Adrenal gland (tissue), 12 donors: ENCODE data around the gene ZBTB8B. TPM values are rescaled to one million over a fixed set of nuclear protein-coding genes. Genes with fewer than 3 reads are reported as not detected.
"Not testable (repeated sequence)": the region's sequence is repeated elsewhere in the genome, so short reads cannot be mapped to it uniquely, and the experiment has no call there.

Source experiments
- DNase-seq, 7 donors: peaks; one replicate each; pipeline ENCODE4 v3.0.0-alpha.2; 2019 to 2020
- H3K27ac ChIP-seq, 5 donors: fragments of 200-600 bp; sonication (generic) in 4 of 5; 1 replicate in 3 of 5; 2 replicates in 2 of 5; pipeline versions ENCODE4 v1.5.1 to v1.8.0; 2016 to 2020; ENCODE audit warnings: mild to moderate bottlenecking in 1 of 5
- H3K27me3 ChIP-seq: fragments of 200-600 bp; 2 replicates; pipeline ENCODE4 v1.8.0; 2021
- H3K36me3 ChIP-seq, 2 donors: fragments of 200-600 bp; replicated peaks in 1 of 2; 1 replicate in 1 of 2; 2 replicates in 1 of 2; pipeline versions ENCODE4 v1.5.1 to v1.8.0; 2018 to 2022
- H3K4me1 ChIP-seq, 2 donors: fragments of 200-600 bp; replicated peaks in 1 of 2; 1 replicate in 1 of 2; 2 replicates in 1 of 2; pipeline versions ENCODE4 v1.5.1 to v1.8.0; 2018 to 2021
- H3K4me3 ChIP-seq, 4 donors: fragments of 200-600 bp; sonication (generic) in 3 of 4; one replicate each; pipeline ENCODE4 v1.5.1; 2016 to 2018
- H3K9me3 ChIP-seq, 3 donors: fragments of 200-600 bp; sonication (generic) in 1 of 3; replicated peaks in 1 of 3; 1 replicate in 2 of 3; 2 replicates in 1 of 3; pipeline versions ENCODE4 v1.5.1 to v1.8.0; 2016 to 2021
- CTCF ChIP-seq, 6 experiments: fragments of 450-650 bp in 4 of 6; fragments of 200-600 bp in 2 of 6; sonication (generic) in 1 of 6; IDR thresholded peaks; 1 replicate in 5 of 6; 2 replicates in 1 of 6; pipeline versions ENCODE4 v1.5.1 to v1.8.0; 2016 to 2021; ENCODE audit warnings: antibody characterized with exemption in 6 of 6, mild to moderate bottlenecking in 2 of 6, moderate library complexity in 1 of 6
- POLR2A ChIP-seq, 2 donors: fragments of 450-650 bp; IDR thresholded peaks; one replicate each; pipeline ENCODE4 v1.6.1; 2017; ENCODE audit warnings: antibody characterized with exemption in 2 of 2, mild to moderate bottlenecking in 2 of 2, moderate library complexity in 1 of 2
- WGBS, 4 donors: extraction: QIAGEN DNeasy Blood & Tissue Kit in 2 of 4; methylation state at CpG; one replicate each; pipeline versions ENCODE4 v1.1.5 to v1.1.7; 2013 to 2017; 5-methylcytosine and 5-hydroxymethylcytosine counted together
- intact Hi-C, 2 donors: fragments of 100-400 bp; cut with DNase I; formaldehyde crosslinking; loops; one replicate each; pipeline versions ENCODE4 v1.14.1 to v1.15.0; 2022 to 2023
- polyA plus RNA-seq, 3 donors: library from polyadenylated mRNA; stranded (reverse); fragments of 200-250 nt in 2 of 3; fragments of 350-450 nt in 1 of 3; fragmentation: Illumina TruSeq in 1 of 3; extraction: RNeasy Lipid Tissue Mini Kit (QIAGEN cat#74804) in 1 of 3; gene quantifications; one replicate each; pipeline ENCODE4 v1.2.3, GENCODE V29; 2013 to 2014
- total RNA-seq, 9 donors: library from RNA; depleted of rRNA in 4 of 9; stranded (reverse); fragments of >200 nt in 4 of 9; fragments of 120-200 nt in 1 of 9; fragmentation: NEBNext Ultra II Directional in 1 of 9; extraction: Animal tissue kit (Norgen Biotek cat#: 25700) in 1 of 9; gene quantifications; one replicate each; pipeline versions ENCODE4 v1.1.0 to v1.2.4, GENCODE V29; 2013 to 2023
- donor health status: healthy with polysubstance abuse.
- donor health status: Bipolar disorder and iron deficiency.
- donor health status: DM: yes; HTN: yes; CAD: no.
- donor health status: DM: no; HTN: no; CAD: no.
- donor health status: DM: no; HTN: no; CAD: no.
- donor health status: DM: yes; HTN: yes; CAD: no.

ZBTB8B gene
- total and polyA plus RNA-seq, 12 donors = under 0.01 to 0.89 (median 0.09) TPM; not detected in 2

DNA sequence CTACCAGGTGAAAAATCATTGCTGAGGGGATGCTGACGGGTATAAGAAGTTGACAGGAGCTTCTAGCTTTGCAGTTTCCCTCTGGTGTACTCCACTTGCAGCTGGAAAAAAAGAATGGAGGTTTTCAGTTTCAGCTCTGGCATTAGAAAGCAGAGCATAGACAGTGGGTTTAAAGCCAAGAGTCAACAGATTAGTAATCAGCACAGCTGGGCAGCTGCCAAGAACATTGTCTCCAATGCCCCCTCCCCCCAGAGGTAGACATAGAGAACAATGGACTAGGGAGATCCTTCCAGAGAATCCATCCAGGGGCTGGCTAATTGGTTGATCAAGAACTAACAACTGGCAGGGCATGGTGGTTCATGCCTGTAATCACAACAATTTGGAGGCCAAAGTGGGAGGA lies 10.1 kb upstream of the ZBTB8B start:
- no peaks in the 10 kb centered on the region for H3K36me3 ChIP-seq
- H3K9me3 ChIP-seq = no peaks in the 10 kb centered on the region
- no peak for TF ChIP-seq CTCF (IDR thresholded peaks at IDR 0.05)
- TF ChIP-seq POLR2A (IDR thresholded peaks at IDR 0.05) = no peak
- H3K4me3 ChIP-seq = no peak overlapping the region
- H3K27me3 ChIP-seq = no peaks in the 10 kb centered on the region
- intact Hi-C loops = no loop called here
- 23 to 45% (median 25%) methylated on average over 1 of the region's 1 CpG for WGBS, 4 donors
- no peaks in the 10 kb centered on the region for H3K4me1 ChIP-seq
- no peak overlapping the region for H3K27ac ChIP-seq
- peak; percentile 32 to 82 (median 65) for DNase-seq

GRCh38 chr1:32455958-32456357 lies 8.9 kb upstream of the ZBTB8B start:
- Histone ChIP-seq H3K4me3 (no peak overlapping the region), H3K27me3 (no peaks in the 10 kb centered on the region), H3K4me1 (no peaks in the 10 kb centered on the region), H3K36me3 (no peaks in the 10 kb centered on the region), H3K9me3 (no peaks in the 10 kb centered on the region), H3K27ac (no peak overlapping the region)
- intact Hi-C loops = no loop called here
- DNase-seq = no peak
- TF ChIP-seq POLR2A (IDR thresholded peaks at IDR 0.05) (no peak), CTCF (IDR thresholded peaks at IDR 0.05) (no peak)
- WGBS, 4 donors = 84 to 95% (median 84%) methylated on average over 2 of the region's 2 CpGs

DNA sequence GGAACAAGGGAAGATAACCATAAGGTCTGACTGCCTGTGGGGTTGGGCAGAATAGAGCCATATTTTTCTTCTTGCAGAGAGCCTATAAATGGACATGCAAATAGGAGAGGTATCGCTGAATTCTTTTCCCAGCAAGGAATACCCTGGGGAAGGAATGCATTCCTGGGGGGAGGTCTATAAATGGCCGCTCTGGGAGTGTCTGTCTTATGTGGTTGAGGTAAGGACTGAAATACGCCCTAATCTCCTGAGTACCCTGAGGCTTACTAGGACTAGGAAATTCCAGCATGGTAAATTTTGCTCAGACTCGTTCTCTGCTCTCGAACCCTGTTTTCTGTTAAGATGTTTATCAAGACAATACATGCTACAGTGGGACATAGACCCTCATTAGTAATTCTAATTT lies 6.1 kb upstream of the ZBTB8B start:
- H3K27me3 ChIP-seq, H3K27ac ChIP-seq, H3K9me3 ChIP-seq, DNase-seq, intact Hi-C loops, H3K4me3 ChIP-seq, H3K4me1 ChIP-seq, H3K36me3 ChIP-seq: not testable (repeated sequence)
- 85 to 89% (median 87%) methylated on average over 5 of the region's 5 CpGs for whole genome bisulfite sequencing, 4 donors

DNA sequence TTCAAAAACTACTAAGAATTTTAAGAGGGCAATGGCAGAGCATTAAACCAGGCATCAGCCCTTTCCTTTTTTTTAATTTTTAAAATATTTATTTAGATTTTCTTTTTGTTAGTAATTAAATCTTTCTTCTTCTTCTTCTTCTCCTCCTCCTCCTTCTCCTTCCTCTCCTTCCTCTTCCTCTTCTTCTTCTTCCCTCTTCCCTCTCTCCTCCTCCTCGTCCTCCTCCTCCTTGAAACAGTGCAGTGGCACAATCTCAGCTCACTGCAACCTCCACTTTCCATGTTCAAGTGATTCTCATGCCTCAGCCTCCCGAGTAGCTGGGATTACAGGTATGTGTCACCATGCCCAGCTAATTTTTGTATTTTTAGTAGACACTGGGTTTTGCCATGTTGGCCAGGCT lies 1.9 kb upstream of the ZBTB8B start:
- H3K27me3 ChIP-seq, H3K27ac ChIP-seq, DNase-seq, H3K9me3 ChIP-seq, H3K36me3 ChIP-seq, H3K4me3 ChIP-seq, H3K4me1 ChIP-seq, intact Hi-C loops: not testable (repeated sequence)
- WGBS, 4 donors = 76 to 93% (median 91%) methylated on average over 2 of the region's 2 CpGs

DNA sequence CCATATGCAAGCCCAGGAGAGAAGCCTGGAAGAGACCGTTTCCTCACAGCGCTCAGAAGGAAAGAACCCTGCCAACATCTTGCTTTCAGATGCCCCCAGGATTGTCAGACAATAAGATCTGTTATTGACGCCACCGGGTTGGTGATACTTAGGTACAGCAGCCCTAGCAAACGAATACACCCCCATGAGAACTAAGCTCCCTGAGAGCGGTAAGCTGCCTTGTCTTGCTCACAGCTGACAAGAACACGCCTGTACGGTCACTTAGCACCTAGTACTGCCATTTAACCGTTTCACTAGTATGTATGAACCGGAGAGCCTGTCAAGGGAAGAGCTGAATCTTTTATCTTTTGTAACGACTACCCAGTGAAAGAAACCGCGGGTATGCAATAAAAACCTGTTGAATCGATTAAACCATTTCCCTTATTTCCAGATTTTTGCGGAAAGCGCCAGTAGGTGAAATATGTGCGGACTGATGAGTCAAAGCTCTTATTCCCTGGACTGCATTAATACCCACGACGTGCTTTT lies 619 bp upstream of the ZBTB8B start:
- no peak for TF ChIP-seq CTCF (IDR thresholded peaks at IDR 0.05)
- TF ChIP-seq POLR2A (IDR thresholded peaks at IDR 0.05) = no peak
- H3K4me3 ChIP-seq = peak overlapping the region in 3 of 4 donors; percentile 0 to 52 (median 7)
- H3K36me3 ChIP-seq = no peaks in the 10 kb centered on the region
- no peak for DNase-seq
- intact Hi-C loops = no loop called here
- no peak overlapping the region for H3K27ac ChIP-seq
- peaks cover 4 to 8% of the 10 kb centered on the region in 2 donors for H3K4me1 ChIP-seq
- 4 to 8% (median 5%) methylated on average over 14 to 19 of the region's 19 CpGs for WGBS, 4 donors
- H3K9me3 ChIP-seq = no peaks in the 10 kb centered on the region
- no peaks in the 10 kb centered on the region for H3K27me3 ChIP-seq
